WTC11 (cell line): ENCODE measurements around the gene EIF2A. TPM values are rescaled to one million over a fixed set of nuclear protein-coding genes. Genes with fewer than 3 reads are reported as not detected.

ENCODE experiments used
- ATAC-seq: fragments of 200-7000 bp; cut with Tn5 transposase; 2 replicates; pipeline ENCODE4 v1.10.0; 2021; ENCODE audit warnings: mild to moderate bottlenecking, moderate library complexity
- CTCF ChIA-PET: fragments of 300-600 bp; sonication (Branson Sonifier 250); formaldehyde crosslinking; loops from one replicate; lab custom pipeline; 2021; ENCODE audit warnings: antibody characterized with exemption; lab: Charles Lee
- POLR2A ChIA-PET: fragments of 350-600 bp; sonication (Branson Sonifier 250); formaldehyde crosslinking; loops from one replicate; lab custom pipeline; 2021; ENCODE audit warnings: antibody characterized with exemption; lab: Charles Lee
- DNase-seq: peaks from one replicate; pipeline ENCODE4 v3.0.0; 2021; ENCODE audit warnings: low spot score
- H3K27ac Mint-ChIP-seq: 2 replicates; pipeline ENCODE4 v1.8.0; 2021; ENCODE audit warnings: mixed read lengths
- H3K27me3 Mint-ChIP-seq: 2 replicates; pipeline ENCODE4 v1.8.0; 2021; ENCODE audit warnings: low read depth, mild to moderate bottlenecking, moderate library complexity, mixed read lengths
- H3K36me3 Mint-ChIP-seq: 2 replicates; pipeline ENCODE4 v1.8.0; 2021; ENCODE audit warnings: mixed read lengths
- H3K4me1 Mint-ChIP-seq: 2 replicates; pipeline ENCODE4 v1.8.0; 2022; ENCODE audit warnings: mixed read lengths
- H3K4me3 Mint-ChIP-seq: 2 replicates; pipeline ENCODE4 v1.8.0; 2021; ENCODE audit warnings: mild to moderate bottlenecking, moderate library complexity, mixed read lengths
- H3K9me3 Mint-ChIP-seq: 2 replicates; pipeline ENCODE4 v1.8.0; 2021; ENCODE audit warnings: mixed read lengths
- CBFB ChIP-seq: sonication (generic); formaldehyde crosslinking; IDR thresholded peaks from 2 replicates; pipeline ENCODE4 v1.8.1; 2022; ENCODE audit warnings: mild to moderate bottlenecking, low read depth, missing genetic modification reagents
- ELF4 ChIP-seq: sonication (generic); formaldehyde crosslinking; IDR thresholded peaks from 2 replicates; pipeline ENCODE4 v1.8.1; 2022; ENCODE audit warnings: low read depth, mild to moderate bottlenecking, moderate library complexity, missing genetic modification reagents
- ESRRA ChIP-seq: sonication (generic); formaldehyde crosslinking; IDR thresholded peaks from 2 replicates; pipeline ENCODE4 v1.8.1; 2022; ENCODE audit warnings: mild to moderate bottlenecking, missing genetic modification reagents, borderline replicate concordance
- ETV6 ChIP-seq: sonication (generic); formaldehyde crosslinking; IDR thresholded peaks from 2 replicates; pipeline ENCODE4 v1.8.1; 2022; ENCODE audit warnings: mild to moderate bottlenecking, missing genetic modification reagents
- KAT7 ChIP-seq: sonication (generic); formaldehyde crosslinking; IDR thresholded peaks from 2 replicates; pipeline ENCODE4 v1.8.1; 2023; ENCODE audit warnings: missing genetic modification reagents, mild to moderate bottlenecking, borderline replicate concordance
- MYBL2 ChIP-seq: sonication (generic); formaldehyde crosslinking; IDR thresholded peaks from 2 replicates; pipeline ENCODE4 v1.8.1; 2023; ENCODE audit warnings: mild to moderate bottlenecking, moderate library complexity, missing genetic modification reagents
- NFATC4 ChIP-seq: fragments of 250-450 bp; sonication (Bioruptor Pico); IDR thresholded peaks from 2 replicates; pipeline ENCODE4 v1.9.0; 2021; ENCODE audit warnings: mild to moderate bottlenecking
- NR1H2 ChIP-seq: sonication (generic); formaldehyde crosslinking; IDR thresholded peaks from 2 replicates; pipeline ENCODE4 v1.9.0; 2021; ENCODE audit warnings: mild to moderate bottlenecking, moderate library complexity, missing genetic modification reagents
- total RNA-seq: library from RNA; stranded (reverse); gene quantifications from 3 replicates; pipeline ENCODE4 v1.2.3, GENCODE V29; 2021
- TF ChIP-seq, protein P1 (sequence below): sonication (generic); formaldehyde crosslinking; IDR thresholded peaks from 2 replicates; pipeline ENCODE4 v1.8.1; 2023; ENCODE audit warnings: mild to moderate bottlenecking, missing genetic modification reagents
- TF ChIP-seq, protein P2 (sequence below): sonication (generic); formaldehyde crosslinking; IDR thresholded peaks from 2 replicates; pipeline ENCODE4 v1.8.1; 2023; ENCODE audit warnings: mild to moderate bottlenecking, missing genetic modification reagents, borderline replicate concordance
- TF ChIP-seq, protein P3 (sequence below): sonication (generic); formaldehyde crosslinking; IDR thresholded peaks from 2 replicates; pipeline ENCODE4 v1.8.0; 2023; ENCODE audit warnings: mild to moderate bottlenecking, missing genetic modification reagents
- TF ChIP-seq, protein P4 (sequence below): sonication (generic); formaldehyde crosslinking; IDR thresholded peaks from 2 replicates; pipeline ENCODE4 v1.8.1; 2022; ENCODE audit warnings: low read depth, mild to moderate bottlenecking, moderate library complexity, missing genetic modification reagents, borderline replicate concordance
- TF ChIP-seq, protein P5 (sequence below): fragments of 250-450 bp; sonication (Bioruptor Pico); IDR thresholded peaks from 2 replicates; pipeline ENCODE4 v1.8.0; 2021; ENCODE audit warnings: mild to moderate bottlenecking
- TF ChIP-seq, protein P6 (sequence below): sonication (generic); formaldehyde crosslinking; IDR thresholded peaks from 2 replicates; pipeline ENCODE4 v1.8.1; 2023; ENCODE audit warnings: mild to moderate bottlenecking, missing genetic modification reagents, moderate library complexity

EIF2A gene
- total RNA-seq, 1 experiment from 2014 or later, result 88.4 TPM

DNA sequence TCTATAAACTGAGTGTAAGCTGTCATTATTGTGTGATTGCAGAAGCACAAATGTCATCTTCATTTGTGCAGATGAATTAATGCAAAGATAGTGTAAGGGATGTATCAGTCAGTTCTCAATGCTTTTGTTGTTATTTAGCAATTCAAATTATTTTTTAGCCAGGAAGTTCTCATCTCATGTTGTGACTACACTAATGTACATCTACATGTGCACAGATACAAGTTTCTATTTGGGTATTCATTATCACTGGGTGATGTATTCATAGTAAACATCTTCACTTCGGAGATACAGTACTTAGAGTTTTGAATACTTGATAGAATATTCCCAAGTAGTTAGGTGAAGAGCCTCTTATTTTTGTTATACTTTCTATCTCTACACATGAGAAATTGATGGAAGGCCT is 11.1 kb downstream of the EIF2A start (continued):
- TF ChIP-seq, protein P1, sequence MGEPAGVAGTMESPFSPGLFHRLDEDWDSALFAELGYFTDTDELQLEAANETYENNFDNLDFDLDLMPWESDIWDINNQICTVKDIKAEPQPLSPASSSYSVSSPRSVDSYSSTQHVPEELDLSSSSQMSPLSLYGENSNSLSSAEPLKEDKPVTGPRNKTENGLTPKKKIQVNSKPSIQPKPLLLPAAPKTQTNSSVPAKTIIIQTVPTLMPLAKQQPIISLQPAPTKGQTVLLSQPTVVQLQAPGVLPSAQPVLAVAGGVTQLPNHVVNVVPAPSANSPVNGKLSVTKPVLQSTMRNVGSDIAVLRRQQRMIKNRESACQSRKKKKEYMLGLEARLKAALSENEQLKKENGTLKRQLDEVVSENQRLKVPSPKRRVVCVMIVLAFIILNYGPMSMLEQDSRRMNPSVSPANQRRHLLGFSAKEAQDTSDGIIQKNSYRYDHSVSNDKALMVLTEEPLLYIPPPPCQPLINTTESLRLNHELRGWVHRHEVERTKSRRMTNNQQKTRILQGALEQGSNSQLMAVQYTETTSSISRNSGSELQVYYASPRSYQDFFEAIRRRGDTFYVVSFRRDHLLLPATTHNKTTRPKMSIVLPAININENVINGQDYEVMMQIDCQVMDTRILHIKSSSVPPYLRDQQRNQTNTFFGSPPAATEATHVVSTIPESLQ (CRISPR knock-in tag), result no peak
- TF ChIP-seq, protein P2, sequence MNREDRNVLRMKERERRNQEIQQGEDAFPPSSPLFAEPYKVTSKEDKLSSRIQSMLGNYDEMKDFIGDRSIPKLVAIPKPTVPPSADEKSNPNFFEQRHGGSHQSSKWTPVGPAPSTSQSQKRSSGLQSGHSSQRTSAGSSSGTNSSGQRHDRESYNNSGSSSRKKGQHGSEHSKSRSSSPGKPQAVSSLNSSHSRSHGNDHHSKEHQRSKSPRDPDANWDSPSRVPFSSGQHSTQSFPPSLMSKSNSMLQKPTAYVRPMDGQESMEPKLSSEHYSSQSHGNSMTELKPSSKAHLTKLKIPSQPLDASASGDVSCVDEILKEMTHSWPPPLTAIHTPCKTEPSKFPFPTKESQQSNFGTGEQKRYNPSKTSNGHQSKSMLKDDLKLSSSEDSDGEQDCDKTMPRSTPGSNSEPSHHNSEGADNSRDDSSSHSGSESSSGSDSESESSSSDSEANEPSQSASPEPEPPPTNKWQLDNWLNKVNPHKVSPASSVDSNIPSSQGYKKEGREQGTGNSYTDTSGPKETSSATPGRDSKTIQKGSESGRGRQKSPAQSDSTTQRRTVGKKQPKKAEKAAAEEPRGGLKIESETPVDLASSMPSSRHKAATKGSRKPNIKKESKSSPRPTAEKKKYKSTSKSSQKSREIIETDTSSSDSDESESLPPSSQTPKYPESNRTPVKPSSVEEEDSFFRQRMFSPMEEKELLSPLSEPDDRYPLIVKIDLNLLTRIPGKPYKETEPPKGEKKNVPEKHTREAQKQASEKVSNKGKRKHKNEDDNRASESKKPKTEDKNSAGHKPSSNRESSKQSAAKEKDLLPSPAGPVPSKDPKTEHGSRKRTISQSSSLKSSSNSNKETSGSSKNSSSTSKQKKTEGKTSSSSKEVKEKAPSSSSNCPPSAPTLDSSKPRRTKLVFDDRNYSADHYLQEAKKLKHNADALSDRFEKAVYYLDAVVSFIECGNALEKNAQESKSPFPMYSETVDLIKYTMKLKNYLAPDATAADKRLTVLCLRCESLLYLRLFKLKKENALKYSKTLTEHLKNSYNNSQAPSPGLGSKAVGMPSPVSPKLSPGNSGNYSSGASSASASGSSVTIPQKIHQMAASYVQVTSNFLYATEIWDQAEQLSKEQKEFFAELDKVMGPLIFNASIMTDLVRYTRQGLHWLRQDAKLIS (CRISPR knock-in tag), result no peak
- TF ChIP-seq, protein P3, sequence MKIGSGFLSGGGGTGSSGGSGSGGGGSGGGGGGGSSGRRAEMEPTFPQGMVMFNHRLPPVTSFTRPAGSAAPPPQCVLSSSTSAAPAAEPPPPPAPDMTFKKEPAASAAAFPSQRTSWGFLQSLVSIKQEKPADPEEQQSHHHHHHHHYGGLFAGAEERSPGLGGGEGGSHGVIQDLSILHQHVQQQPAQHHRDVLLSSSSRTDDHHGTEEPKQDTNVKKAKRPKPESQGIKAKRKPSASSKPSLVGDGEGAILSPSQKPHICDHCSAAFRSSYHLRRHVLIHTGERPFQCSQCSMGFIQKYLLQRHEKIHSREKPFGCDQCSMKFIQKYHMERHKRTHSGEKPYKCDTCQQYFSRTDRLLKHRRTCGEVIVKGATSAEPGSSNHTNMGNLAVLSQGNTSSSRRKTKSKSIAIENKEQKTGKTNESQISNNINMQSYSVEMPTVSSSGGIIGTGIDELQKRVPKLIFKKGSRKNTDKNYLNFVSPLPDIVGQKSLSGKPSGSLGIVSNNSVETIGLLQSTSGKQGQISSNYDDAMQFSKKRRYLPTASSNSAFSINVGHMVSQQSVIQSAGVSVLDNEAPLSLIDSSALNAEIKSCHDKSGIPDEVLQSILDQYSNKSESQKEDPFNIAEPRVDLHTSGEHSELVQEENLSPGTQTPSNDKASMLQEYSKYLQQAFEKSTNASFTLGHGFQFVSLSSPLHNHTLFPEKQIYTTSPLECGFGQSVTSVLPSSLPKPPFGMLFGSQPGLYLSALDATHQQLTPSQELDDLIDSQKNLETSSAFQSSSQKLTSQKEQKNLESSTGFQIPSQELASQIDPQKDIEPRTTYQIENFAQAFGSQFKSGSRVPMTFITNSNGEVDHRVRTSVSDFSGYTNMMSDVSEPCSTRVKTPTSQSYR (CRISPR knock-in tag), result no peak
- TF ChIP-seq NR1H2, result no peak

DNA sequence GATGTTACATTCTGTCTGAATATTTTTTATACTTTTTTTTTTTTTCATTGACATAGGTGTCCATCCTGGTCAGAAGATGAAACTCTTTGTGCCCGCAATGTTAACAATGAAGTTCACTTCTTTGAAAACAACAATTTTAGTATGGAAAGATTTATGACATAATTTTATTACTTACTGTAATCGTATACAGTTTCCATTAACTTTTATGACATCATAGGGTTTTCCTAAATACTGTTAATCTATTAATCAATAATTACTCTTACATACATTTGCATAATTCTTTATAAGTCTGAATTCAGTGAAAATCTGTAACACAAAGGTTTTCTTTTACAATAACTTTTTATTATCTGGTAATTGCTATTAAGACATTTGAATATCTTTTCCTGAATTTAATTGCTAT is 17.7 kb downstream of the EIF2A start:
- no peaks in the 10 kb centered on the region for H3K27me3 Mint-ChIP-seq
- DNase-seq (no peak), ATAC-seq (no peak)
- no peaks in the 10 kb centered on the region for H3K9me3 Mint-ChIP-seq
- no peak overlapping the region for H3K27ac Mint-ChIP-seq
- TF ChIP-seq, protein P2 (CRISPR knock-in tag), result no peak
- TF ChIP-seq, protein P4, sequence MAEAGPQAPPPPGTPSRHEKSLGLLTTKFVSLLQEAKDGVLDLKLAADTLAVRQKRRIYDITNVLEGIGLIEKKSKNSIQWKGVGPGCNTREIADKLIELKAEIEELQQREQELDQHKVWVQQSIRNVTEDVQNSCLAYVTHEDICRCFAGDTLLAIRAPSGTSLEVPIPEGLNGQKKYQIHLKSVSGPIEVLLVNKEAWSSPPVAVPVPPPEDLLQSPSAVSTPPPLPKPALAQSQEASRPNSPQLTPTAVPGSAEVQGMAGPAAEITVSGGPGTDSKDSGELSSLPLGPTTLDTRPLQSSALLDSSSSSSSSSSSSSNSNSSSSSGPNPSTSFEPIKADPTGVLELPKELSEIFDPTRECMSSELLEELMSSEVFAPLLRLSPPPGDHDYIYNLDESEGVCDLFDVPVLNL (CRISPR knock-in tag), result no peak
- CTCF ChIA-PET, result no interaction called here
- peaks cover 47% of the 10 kb centered on the region for H3K36me3 Mint-ChIP-seq
- POLR2A ChIA-PET, result no interaction called here
- H3K4me3 Mint-ChIP-seq, result no peak overlapping the region
- H3K4me1 Mint-ChIP-seq, result no peaks in the 10 kb centered on the region

DNA sequence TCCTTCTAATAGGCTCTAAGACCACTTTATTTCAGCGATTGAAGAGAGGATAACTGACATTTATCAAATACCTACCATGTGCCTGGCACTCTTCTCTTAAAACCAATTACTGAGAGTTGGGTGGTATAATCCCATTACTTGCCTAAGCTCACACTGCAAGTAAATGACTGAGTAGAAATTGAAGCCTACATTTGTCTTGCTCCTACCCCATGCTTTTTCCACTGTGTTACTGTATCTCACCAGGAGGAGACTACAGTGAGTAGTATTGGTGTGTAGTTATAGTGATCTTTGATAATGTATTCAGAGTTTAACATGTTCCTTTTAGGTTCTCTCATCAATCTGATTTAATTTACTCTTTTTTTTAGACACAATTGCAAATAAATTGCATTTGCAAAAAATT is 20.7 kb downstream of the EIF2A start:
- DNase-seq (no peak), ATAC-seq (0 out of 2 replicates have a peak, but pooled peaks have one; percentile 26)
- Mint-ChIP-seq H3K4me1 (no peaks in the 10 kb centered on the region), H3K27ac (no peak overlapping the region), H3K9me3 (no peaks in the 10 kb centered on the region), H3K27me3 (no peaks in the 10 kb centered on the region), H3K36me3 (peaks cover 54% of the 10 kb centered on the region), H3K4me3 (no peak overlapping the region)
- ChIA-PET POLR2A (no interaction called here), CTCF (interaction anchor here (0.6 kb wide), 1 partner anchor 8 kb away, joined by 3 read pairs; no protein-coding TSS in a partner anchor)
- TF ChIP-seq MYBL2, result no peak
- TF ChIP-seq, protein P5, sequence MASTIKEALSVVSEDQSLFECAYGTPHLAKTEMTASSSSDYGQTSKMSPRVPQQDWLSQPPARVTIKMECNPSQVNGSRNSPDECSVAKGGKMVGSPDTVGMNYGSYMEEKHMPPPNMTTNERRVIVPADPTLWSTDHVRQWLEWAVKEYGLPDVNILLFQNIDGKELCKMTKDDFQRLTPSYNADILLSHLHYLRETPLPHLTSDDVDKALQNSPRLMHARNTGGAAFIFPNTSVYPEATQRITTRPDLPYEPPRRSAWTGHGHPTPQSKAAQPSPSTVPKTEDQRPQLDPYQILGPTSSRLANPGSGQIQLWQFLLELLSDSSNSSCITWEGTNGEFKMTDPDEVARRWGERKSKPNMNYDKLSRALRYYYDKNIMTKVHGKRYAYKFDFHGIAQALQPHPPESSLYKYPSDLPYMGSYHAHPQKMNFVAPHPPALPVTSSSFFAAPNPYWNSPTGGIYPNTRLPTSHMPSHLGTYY (CRISPR knock-in tag), result no peak
- no peak for TF ChIP-seq ETV6 (CRISPR knock-in tag)
- TF ChIP-seq ELF4 (CRISPR knock-in tag), result no peak
- TF ChIP-seq KAT7 (CRISPR knock-in tag), result no peak
- TF ChIP-seq ESRRA (CRISPR knock-in tag), result no peak
- no peak for TF ChIP-seq CBFB
- no peak for TF ChIP-seq NFATC4 (CRISPR knock-in tag)
- TF ChIP-seq, protein P6, sequence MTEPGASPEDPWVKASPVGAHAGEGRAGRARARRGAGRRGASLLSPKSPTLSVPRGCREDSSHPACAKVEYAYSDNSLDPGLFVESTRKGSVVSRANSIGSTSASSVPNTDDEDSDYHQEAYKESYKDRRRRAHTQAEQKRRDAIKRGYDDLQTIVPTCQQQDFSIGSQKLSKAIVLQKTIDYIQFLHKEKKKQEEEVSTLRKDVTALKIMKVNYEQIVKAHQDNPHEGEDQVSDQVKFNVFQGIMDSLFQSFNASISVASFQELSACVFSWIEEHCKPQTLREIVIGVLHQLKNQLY, result no peak
